IMR-90 (cell line): ENCODE results near the gene HS2ST1.

Source experiments
- CEBPB ChIP-seq: IDR thresholded peaks from 2 replicates; pipeline ENCODE4 v1.6.1; 2012; ENCODE audit warnings: low read depth, low read length, improper control_type of control experiment
- CHD1 ChIP-seq: IDR thresholded peaks from 2 replicates; pipeline ENCODE4 v1.6.1; 2012; ENCODE audit warnings: low read depth, low read length, improper control_type of control experiment
- CTCF ChIP-seq: conservative IDR thresholded peaks from 2 replicates; pipeline ENCODE4 v1.5.1; 2012; ENCODE audit warnings: mild to moderate bottlenecking, low read depth, low read length, improper control_type of control experiment
- FOS ChIP-seq: fragments of 150-350 bp; IDR thresholded peaks from 2 replicates; pipeline ENCODE4 v1.6.1; 2016; ENCODE audit warnings: low read depth, low read length
- MAFK ChIP-seq: IDR thresholded peaks from 2 replicates; pipeline ENCODE4 v1.6.1; 2012; ENCODE audit warnings: low read depth, low read length, improper control_type of control experiment
- MAZ ChIP-seq: IDR thresholded peaks from 2 replicates; pipeline ENCODE4 v1.6.1; 2012; ENCODE audit warnings: low read depth, mild to moderate bottlenecking, low read length, improper control_type of control experiment, moderate library complexity, borderline replicate concordance
- MXI1 ChIP-seq: IDR thresholded peaks from 2 replicates; pipeline ENCODE4 v1.6.1; 2012; ENCODE audit warnings: low read depth, mild to moderate bottlenecking, low read length, moderate library complexity, borderline replicate concordance
- POLR2A ChIP-seq: IDR thresholded peaks from 2 replicates; pipeline ENCODE4 v1.6.1; 2012; ENCODE audit warnings: mild to moderate bottlenecking, low read depth, low read length
- RAD21 ChIP-seq: IDR thresholded peaks from 2 replicates; pipeline ENCODE4 v1.6.1; 2012; ENCODE audit warnings: low read length, improper control_type of control experiment
- RCOR1 ChIP-seq: IDR thresholded peaks from 2 replicates; pipeline ENCODE4 v1.6.1; 2012; ENCODE audit warnings: mild to moderate bottlenecking, low read length, improper control_type of control experiment; ENCODE audit not compliant: insufficient replicate concordance
- RFX5 ChIP-seq: IDR thresholded peaks from 2 replicates; pipeline ENCODE4 v1.8.0; 2012; ENCODE audit warnings: low read depth, mild to moderate bottlenecking, low read length, moderate library complexity
- SMC3 ChIP-seq: fragments of 150-350 bp; IDR thresholded peaks from 2 replicates; pipeline ENCODE4 v1.6.1; 2016; ENCODE audit warnings: low read depth, mild to moderate bottlenecking, antibody characterized with exemption, low read length, moderate library complexity

GRCh38 chr1:86914998-86915736 is 732 bp downstream of the HS2ST1 start:
- TF ChIP-seq CTCF (no peak; the same call in 1 of the 2 replicates), RAD21 (no peak), CEBPB (no peak), MAZ (no peak), MAFK (no peak), SMC3 (no peak), MXI1 (peak; percentile 11; the same call in 1 of the 2 replicates), POLR2A (no peak), RCOR1 (no peak), FOS (no peak), RFX5 (no peak), CHD1 (no peak)
